ENCODE results near the gene LGALS8.

The LGALS8 gene

GRCh38 chr1:236509647-236510401 is 14.0 kb upstream of the LGALS8 start:
- DNase-seq = no peak

- DNase-seq = no peak
These were observed 11.9 kb upstream of the LGALS8 start for GRCh38 chr1:236511735-236512418.

GRCh38 chr1:236514703-236515442 is 8.9 kb upstream of the LGALS8 start:
- no peak for DNase-seq

- no peak for DNase-seq
These were observed 8.3 kb upstream of the LGALS8 start for GRCh38 chr1:236515443-236515958.

- no peak for DNase-seq
These were observed 6.7 kb upstream of the LGALS8 start for GRCh38 chr1:236516929-236517704.

GRCh38 chr1:236518322-236518721 is 5.5 kb upstream of the LGALS8 start:
- DNase-seq = no peak

GRCh38 chr1:236520445-236521005 is 3.3 kb upstream of the LGALS8 start:
- no peak for DNase-seq

GRCh38 chr1:236522937-236523703 is 662 bp upstream of the LGALS8 start:
- no peak for DNase-seq

GRCh38 chr1:236524142-236524894 is 536 bp downstream of the LGALS8 start:
- DNase-seq = peak; percentile 26

GRCh38 chr1:236524895-236525184 is 1.1 kb downstream of the LGALS8 start:
- no peak for DNase-seq

- no peak for DNase-seq
These were observed 2.3 kb downstream of the LGALS8 start for GRCh38 chr1:236526079-236526478.

GRCh38 chr1:236530286-236530685 is 6.5 kb downstream of the LGALS8 start:
- no peak for DNase-seq

- no peak for DNase-seq
These were observed 7.2 kb downstream of the LGALS8 start for GRCh38 chr1:236530959-236531358.

GRCh38 chr1:236532850-236533249 is 9.1 kb downstream of the LGALS8 start:
- no peak for DNase-seq

- DNase-seq = no peak
These were observed 10.4 kb downstream of the LGALS8 start for GRCh38 chr1:236534151-236534651.

GRCh38 chr1:236535190-236535589 is 11.4 kb downstream of the LGALS8 start:
- DNase-seq = no peak

- DNase-seq = no peak
These were observed 11.9 kb downstream of the LGALS8 start for GRCh38 chr1:236535662-236536161.

- DNase-seq = no peak
These were observed 12.8 kb downstream of the LGALS8 start for GRCh38 chr1:236536540-236536939.

- no peak for DNase-seq
These were observed 17.2 kb downstream of the LGALS8 start for GRCh38 chr1:236540813-236541465.

- no peak for DNase-seq
These were observed 17.9 kb downstream of the LGALS8 start for GRCh38 chr1:236541710-236542109.
